Panc1 (cell line): Measurements from ENCODE around the gene BCL2.

Source experiments
- SIN3A ChIP-seq: IDR thresholded peaks from 2 replicates; pipeline ENCODE4 v1.6.1; 2012; ENCODE audit warnings: low read depth, mild to moderate bottlenecking, low read length, moderate library complexity, borderline replicate concordance; ENCODE audit not compliant: insufficient read depth
- TF ChIP-seq, protein P1 (sequence below): fragments of 450-650 bp; IDR thresholded peaks from 2 replicates; pipeline ENCODE4 v1.5.1; 2017; ENCODE audit warnings: mild to moderate bottlenecking
- TF ChIP-seq, protein P2 (sequence below), 2 experiments: IDR thresholded peaks; 2 replicates each; pipeline ENCODE4 v1.6.1; 2011 to 2012; ENCODE audit warnings: low read depth in 2 of 2, control low read depth in 1 of 2, low read length in 1 of 2, mild to moderate bottlenecking in 1 of 2, moderate library complexity in 1 of 2; ENCODE audit not compliant: insufficient read depth in 1 of 2

DNA sequence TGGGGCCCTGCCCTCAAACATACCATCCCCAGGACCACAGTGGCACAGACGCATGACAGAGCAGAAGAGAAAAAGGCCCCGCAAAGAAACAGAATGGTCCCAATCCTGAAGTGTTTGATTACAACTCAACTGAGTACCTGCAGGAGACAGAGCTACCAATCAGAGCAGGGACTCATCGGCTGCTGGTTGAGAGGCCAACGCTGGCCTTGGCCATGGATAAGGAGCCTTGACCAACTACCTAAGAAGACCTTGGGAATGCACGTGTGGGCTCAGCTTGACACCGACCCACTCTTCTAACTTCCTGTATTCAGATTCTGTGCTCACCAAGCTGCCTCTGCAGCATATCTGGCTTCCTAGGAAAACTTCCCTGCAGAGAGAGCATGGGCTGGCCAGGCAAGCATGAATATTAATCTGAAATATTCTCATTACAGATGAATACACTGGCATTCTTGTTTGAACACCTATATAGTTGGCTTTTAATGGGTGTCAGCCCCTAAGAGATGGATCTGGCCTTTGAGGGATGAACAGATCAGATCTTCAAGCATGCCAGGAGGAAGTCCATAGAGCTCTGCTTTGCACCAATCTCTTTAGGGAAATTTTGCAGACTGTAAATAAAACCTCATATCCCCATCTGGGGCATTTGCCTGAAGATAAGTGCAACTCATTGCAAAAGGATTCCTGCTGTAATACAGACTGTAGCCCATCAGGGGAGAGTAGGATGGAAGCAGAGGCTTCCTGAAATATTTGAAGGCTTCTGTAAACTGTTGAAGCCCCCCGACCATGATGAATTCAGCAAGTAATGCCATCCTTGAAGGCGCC, 135.4 kb downstream of the BCL2 start:
- TF ChIP-seq, protein P1, sequence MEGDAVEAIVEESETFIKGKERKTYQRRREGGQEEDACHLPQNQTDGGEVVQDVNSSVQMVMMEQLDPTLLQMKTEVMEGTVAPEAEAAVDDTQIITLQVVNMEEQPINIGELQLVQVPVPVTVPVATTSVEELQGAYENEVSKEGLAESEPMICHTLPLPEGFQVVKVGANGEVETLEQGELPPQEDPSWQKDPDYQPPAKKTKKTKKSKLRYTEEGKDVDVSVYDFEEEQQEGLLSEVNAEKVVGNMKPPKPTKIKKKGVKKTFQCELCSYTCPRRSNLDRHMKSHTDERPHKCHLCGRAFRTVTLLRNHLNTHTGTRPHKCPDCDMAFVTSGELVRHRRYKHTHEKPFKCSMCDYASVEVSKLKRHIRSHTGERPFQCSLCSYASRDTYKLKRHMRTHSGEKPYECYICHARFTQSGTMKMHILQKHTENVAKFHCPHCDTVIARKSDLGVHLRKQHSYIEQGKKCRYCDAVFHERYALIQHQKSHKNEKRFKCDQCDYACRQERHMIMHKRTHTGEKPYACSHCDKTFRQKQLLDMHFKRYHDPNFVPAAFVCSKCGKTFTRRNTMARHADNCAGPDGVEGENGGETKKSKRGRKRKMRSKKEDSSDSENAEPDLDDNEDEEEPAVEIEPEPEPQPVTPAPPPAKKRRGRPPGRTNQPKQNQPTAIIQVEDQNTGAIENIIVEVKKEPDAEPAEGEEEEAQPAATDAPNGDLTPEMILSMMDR = no peak
- TF ChIP-seq, protein P2, sequence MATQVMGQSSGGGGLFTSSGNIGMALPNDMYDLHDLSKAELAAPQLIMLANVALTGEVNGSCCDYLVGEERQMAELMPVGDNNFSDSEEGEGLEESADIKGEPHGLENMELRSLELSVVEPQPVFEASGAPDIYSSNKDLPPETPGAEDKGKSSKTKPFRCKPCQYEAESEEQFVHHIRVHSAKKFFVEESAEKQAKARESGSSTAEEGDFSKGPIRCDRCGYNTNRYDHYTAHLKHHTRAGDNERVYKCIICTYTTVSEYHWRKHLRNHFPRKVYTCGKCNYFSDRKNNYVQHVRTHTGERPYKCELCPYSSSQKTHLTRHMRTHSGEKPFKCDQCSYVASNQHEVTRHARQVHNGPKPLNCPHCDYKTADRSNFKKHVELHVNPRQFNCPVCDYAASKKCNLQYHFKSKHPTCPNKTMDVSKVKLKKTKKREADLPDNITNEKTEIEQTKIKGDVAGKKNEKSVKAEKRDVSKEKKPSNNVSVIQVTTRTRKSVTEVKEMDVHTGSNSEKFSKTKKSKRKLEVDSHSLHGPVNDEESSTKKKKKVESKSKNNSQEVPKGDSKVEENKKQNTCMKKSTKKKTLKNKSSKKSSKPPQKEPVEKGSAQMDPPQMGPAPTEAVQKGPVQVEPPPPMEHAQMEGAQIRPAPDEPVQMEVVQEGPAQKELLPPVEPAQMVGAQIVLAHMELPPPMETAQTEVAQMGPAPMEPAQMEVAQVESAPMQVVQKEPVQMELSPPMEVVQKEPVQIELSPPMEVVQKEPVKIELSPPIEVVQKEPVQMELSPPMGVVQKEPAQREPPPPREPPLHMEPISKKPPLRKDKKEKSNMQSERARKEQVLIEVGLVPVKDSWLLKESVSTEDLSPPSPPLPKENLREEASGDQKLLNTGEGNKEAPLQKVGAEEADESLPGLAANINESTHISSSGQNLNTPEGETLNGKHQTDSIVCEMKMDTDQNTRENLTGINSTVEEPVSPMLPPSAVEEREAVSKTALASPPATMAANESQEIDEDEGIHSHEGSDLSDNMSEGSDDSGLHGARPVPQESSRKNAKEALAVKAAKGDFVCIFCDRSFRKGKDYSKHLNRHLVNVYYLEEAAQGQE (IDR thresholded peaks at IDR 0.05; ENCODE audit: insufficient read depth in 1 of 2, low read depth in 2 of 2, low read length in 1 of 2) = no peak
- TF ChIP-seq SIN3A = no peak
